ENCODE results near the gene DMXL1. TPM values are rescaled to one million over a fixed set of nuclear protein-coding genes. Genes with fewer than 3 reads are reported as not detected.

DMXL1 gene
- polyA plus RNA-seq, 2 of the 4 experiments (the other 2 are of a cell fraction): 8.4 to 28.8 TPM

GRCh38 chr5:119187776-119188529 is 117.1 kb downstream of the DMXL1 start:
- WGBS (ENCODE audit: missing lambda C conversion rate): 88% methylated on average over 7 of the region's 7 CpGs
- H3K4me3 ChIP-seq: no peak overlapping the region
- TF ChIP-seq PBX3 (IDR thresholded peaks at IDR 0.05) (no peak), JUN (IDR thresholded peaks at IDR 0.05) (no peak), ZFP36 (IDR thresholded peaks at IDR 0.05; ENCODE audit: borderline replicate concordance, partially characterized antibody) (no peak), PHF8 (IDR thresholded peaks at IDR 0.05; ENCODE audit: borderline replicate concordance, low read depth) (no peak), TFCP2L1 (CRISPR knock-in tag; IDR thresholded peaks at IDR 0.05) (no peak), HMGXB4 (CRISPR knock-in tag; IDR thresholded peaks at IDR 0.05; ENCODE audit: borderline replicate concordance) (no peak), SREBF2 (IDR thresholded peaks at IDR 0.05) (no peak), MAZ (IDR thresholded peaks at IDR 0.05; ENCODE audit: borderline replicate concordance, low read depth, low read length) (no peak), ELK1 (IDR thresholded peaks at IDR 0.05; ENCODE audit: low read depth, low read length) (no peak), MAFK (IDR thresholded peaks at IDR 0.05; ENCODE audit: partially characterized antibody) (no peak), POLR2A (IDR thresholded peaks at IDR 0.05; ENCODE audit: low read length) (no peak), EHF (CRISPR knock-in tag; IDR thresholded peaks at IDR 0.05) (no peak), SMC3 (IDR thresholded peaks at IDR 0.05) (no peak), RARB (CRISPR knock-in tag; IDR thresholded peaks at IDR 0.05) (no peak)
- FAIRE-seq (no peak), ATAC-seq (no peak), DNase-seq (ENCODE audit: low read depth in 1 of 2, low spot score in 1 of 2) (no peak)
- CTCF ChIA-PET: no interaction called here
- no peak overlapping the region for H3K27ac ChIP-seq
- POLR2A ChIA-PET: no interaction called here
- no peak overlapping the region for H3K4me2 ChIP-seq
- H3K9me3 ChIP-seq: no peaks in the 10 kb centered on the region
- H3K4me1 ChIP-seq: no peaks in the 10 kb centered on the region

GRCh38 chr5:119190470-119191095 is 119.7 kb downstream of the DMXL1 start:
- no peaks in the 10 kb centered on the region for H3K9me3 ChIP-seq
- POLR2A ChIA-PET: no interaction called here
- CTCF ChIA-PET: no interaction called here
- no peaks in the 10 kb centered on the region for H3K4me1 ChIP-seq
- DNase-seq (ENCODE audit: low read depth in 1 of 2, low spot score in 1 of 2) (no peak), FAIRE-seq (no peak), ATAC-seq (no peak)
- TF ChIP-seq CTCF (IDR thresholded peaks at IDR 0.05) (no peak), EHMT2 (IDR thresholded peaks at IDR 0.05; ENCODE audit: low read depth) (no peak), MAFK (IDR thresholded peaks at IDR 0.05; ENCODE audit: partially characterized antibody) (no peak), RARB (CRISPR knock-in tag; IDR thresholded peaks at IDR 0.05) (no peak), ATOH8 (CRISPR knock-in tag; IDR thresholded peaks at IDR 0.05; ENCODE audit: low read depth) (no peak), E2F6 (IDR thresholded peaks at IDR 0.05; ENCODE audit: borderline replicate concordance, low read depth) (no peak)
- no peak overlapping the region for H3K4me3 ChIP-seq
- H3K4me2 ChIP-seq: no peak overlapping the region
- WGBS (ENCODE audit: missing lambda C conversion rate): 85% methylated on average over 1 of the region's 1 CpG
- H3K27ac ChIP-seq: no peak overlapping the region

All from A549 (cell line).